Adrenal gland (tissue), 12 donors: ENCODE data around the gene ATXN10. TPM values are rescaled to one million over a fixed set of nuclear protein-coding genes. Genes with fewer than 3 reads are reported as not detected.

Experiments used
- DNase-seq, 7 donors: peaks; one replicate each; pipeline ENCODE4 v3.0.0-alpha.2; 2019 to 2020
- H3K27ac ChIP-seq, 5 donors: fragments of 200-600 bp; sonication (generic) in 4 of 5; 1 replicate in 3 of 5; 2 replicates in 2 of 5; pipeline versions ENCODE4 v1.5.1 to v1.8.0; 2016 to 2020; ENCODE audit warnings: mild to moderate bottlenecking in 1 of 5
- H3K27me3 ChIP-seq: fragments of 200-600 bp; 2 replicates; pipeline ENCODE4 v1.8.0; 2021
- H3K36me3 ChIP-seq, 2 donors: fragments of 200-600 bp; replicated peaks in 1 of 2; 1 replicate in 1 of 2; 2 replicates in 1 of 2; pipeline versions ENCODE4 v1.5.1 to v1.8.0; 2018 to 2022
- H3K4me1 ChIP-seq, 2 donors: fragments of 200-600 bp; replicated peaks in 1 of 2; 1 replicate in 1 of 2; 2 replicates in 1 of 2; pipeline versions ENCODE4 v1.5.1 to v1.8.0; 2018 to 2021
- H3K4me3 ChIP-seq, 4 donors: fragments of 200-600 bp; sonication (generic) in 3 of 4; one replicate each; pipeline ENCODE4 v1.5.1; 2016 to 2018
- H3K9me3 ChIP-seq, 3 donors: fragments of 200-600 bp; sonication (generic) in 1 of 3; replicated peaks in 1 of 3; 1 replicate in 2 of 3; 2 replicates in 1 of 3; pipeline versions ENCODE4 v1.5.1 to v1.8.0; 2016 to 2021
- POLR2A ChIP-seq, 2 donors: fragments of 450-650 bp; IDR thresholded peaks; one replicate each; pipeline ENCODE4 v1.6.1; 2017; ENCODE audit warnings: antibody characterized with exemption in 2 of 2, mild to moderate bottlenecking in 2 of 2, moderate library complexity in 1 of 2
- WGBS, 4 donors: extraction: QIAGEN DNeasy Blood & Tissue Kit in 2 of 4; methylation state at CpG; one replicate each; pipeline versions ENCODE4 v1.1.5 to v1.1.7; 2013 to 2017; 5-methylcytosine and 5-hydroxymethylcytosine counted together
- intact Hi-C, 2 donors: fragments of 100-400 bp; cut with DNase I; formaldehyde crosslinking; loops; one replicate each; pipeline versions ENCODE4 v1.14.1 to v1.15.0; 2022 to 2023
- polyA plus RNA-seq, 3 donors: library from polyadenylated mRNA; stranded (reverse); fragments of 200-250 nt in 2 of 3; fragments of 350-450 nt in 1 of 3; fragmentation: Illumina TruSeq in 1 of 3; extraction: RNeasy Lipid Tissue Mini Kit (QIAGEN cat#74804) in 1 of 3; gene quantifications; one replicate each; pipeline ENCODE4 v1.2.3, GENCODE V29; 2013 to 2014
- total RNA-seq, 9 donors: library from RNA; depleted of rRNA in 4 of 9; stranded (reverse); fragments of >200 nt in 4 of 9; fragments of 120-200 nt in 1 of 9; fragmentation: NEBNext Ultra II Directional in 1 of 9; extraction: Animal tissue kit (Norgen Biotek cat#: 25700) in 1 of 9; gene quantifications; one replicate each; pipeline versions ENCODE4 v1.1.0 to v1.2.4, GENCODE V29; 2013 to 2023
- TF ChIP-seq, protein P1 (sequence below), 6 experiments: fragments of 450-650 bp in 4 of 6; fragments of 200-600 bp in 2 of 6; sonication (generic) in 1 of 6; IDR thresholded peaks; 1 replicate in 5 of 6; 2 replicates in 1 of 6; pipeline versions ENCODE4 v1.5.1 to v1.8.0; 2016 to 2021; ENCODE audit warnings: antibody characterized with exemption in 6 of 6, mild to moderate bottlenecking in 2 of 6, moderate library complexity in 1 of 6
- donor health status: healthy with polysubstance abuse.
- donor health status: Bipolar disorder and iron deficiency.
- donor health status: DM: yes; HTN: yes; CAD: no.
- donor health status: DM: no; HTN: no; CAD: no.
- donor health status: DM: no; HTN: no; CAD: no.
- donor health status: DM: yes; HTN: yes; CAD: no.

Gene ATXN10
- total and polyA plus RNA-seq, 12 donors, result 21.2 to 306 (median 165) TPM

DNA sequence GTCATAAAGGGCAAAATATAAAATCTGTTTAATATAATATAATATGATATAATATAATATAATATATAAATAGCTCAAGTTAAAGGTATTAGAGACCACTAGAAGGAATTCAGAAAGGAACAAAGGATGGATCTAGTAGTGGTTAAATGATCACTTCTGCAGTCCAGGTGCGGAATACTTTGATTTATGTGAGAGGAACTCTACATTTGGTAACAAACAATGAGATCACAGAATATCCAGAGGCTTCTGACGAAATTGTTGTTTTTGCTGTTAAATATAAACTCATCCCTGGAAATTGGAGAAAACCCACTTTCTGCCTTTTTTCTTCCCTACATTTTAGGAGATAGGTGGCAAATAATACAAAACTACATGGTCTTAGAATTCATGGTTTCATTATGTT, 36.0 kb downstream of the ATXN10 start:
- Histone ChIP-seq H3K4me1 (peaks cover 13 to 29% of the 10 kb centered on the region in 2 donors), H3K4me3 (no peak overlapping the region), H3K27me3 (no peaks in the 10 kb centered on the region), H3K36me3 (peaks cover 0 to 13% of the 10 kb centered on the region in 2 donors), H3K27ac (no peak overlapping the region), H3K9me3 (no peaks in the 10 kb centered on the region)
- no peak for DNase-seq
- intact Hi-C loops, result no loop called here
- no peak for TF ChIP-seq POLR2A (IDR thresholded peaks at IDR 0.05)
- TF ChIP-seq, protein P1, sequence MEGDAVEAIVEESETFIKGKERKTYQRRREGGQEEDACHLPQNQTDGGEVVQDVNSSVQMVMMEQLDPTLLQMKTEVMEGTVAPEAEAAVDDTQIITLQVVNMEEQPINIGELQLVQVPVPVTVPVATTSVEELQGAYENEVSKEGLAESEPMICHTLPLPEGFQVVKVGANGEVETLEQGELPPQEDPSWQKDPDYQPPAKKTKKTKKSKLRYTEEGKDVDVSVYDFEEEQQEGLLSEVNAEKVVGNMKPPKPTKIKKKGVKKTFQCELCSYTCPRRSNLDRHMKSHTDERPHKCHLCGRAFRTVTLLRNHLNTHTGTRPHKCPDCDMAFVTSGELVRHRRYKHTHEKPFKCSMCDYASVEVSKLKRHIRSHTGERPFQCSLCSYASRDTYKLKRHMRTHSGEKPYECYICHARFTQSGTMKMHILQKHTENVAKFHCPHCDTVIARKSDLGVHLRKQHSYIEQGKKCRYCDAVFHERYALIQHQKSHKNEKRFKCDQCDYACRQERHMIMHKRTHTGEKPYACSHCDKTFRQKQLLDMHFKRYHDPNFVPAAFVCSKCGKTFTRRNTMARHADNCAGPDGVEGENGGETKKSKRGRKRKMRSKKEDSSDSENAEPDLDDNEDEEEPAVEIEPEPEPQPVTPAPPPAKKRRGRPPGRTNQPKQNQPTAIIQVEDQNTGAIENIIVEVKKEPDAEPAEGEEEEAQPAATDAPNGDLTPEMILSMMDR (IDR thresholded peaks at IDR 0.05), result no peak
- WGBS, 4 donors, result 86 to 93% (median 89%) methylated on average over 2 of the region's 2 CpGs

GRCh38 chr22:45708145-45708544, 36.5 kb downstream of the ATXN10 start:
- 76 to 90% (median 84%) methylated on average over 2 of the region's 2 CpGs for WGBS, 4 donors
- intact Hi-C loops, result no loop called here
- Histone ChIP-seq H3K27me3 (no peaks in the 10 kb centered on the region), H3K4me1 (peaks cover 13 to 29% of the 10 kb centered on the region in 2 donors), H3K4me3 (no peak overlapping the region), H3K9me3 (no peaks in the 10 kb centered on the region), H3K27ac (no peak overlapping the region), H3K36me3 (peaks cover 0 to 8% of the 10 kb centered on the region in 2 donors)
- no peak for DNase-seq
- no peak for TF ChIP-seq POLR2A (IDR thresholded peaks at IDR 0.05)
- TF ChIP-seq, protein P1 (IDR thresholded peaks at IDR 0.05), result no peak

DNA sequence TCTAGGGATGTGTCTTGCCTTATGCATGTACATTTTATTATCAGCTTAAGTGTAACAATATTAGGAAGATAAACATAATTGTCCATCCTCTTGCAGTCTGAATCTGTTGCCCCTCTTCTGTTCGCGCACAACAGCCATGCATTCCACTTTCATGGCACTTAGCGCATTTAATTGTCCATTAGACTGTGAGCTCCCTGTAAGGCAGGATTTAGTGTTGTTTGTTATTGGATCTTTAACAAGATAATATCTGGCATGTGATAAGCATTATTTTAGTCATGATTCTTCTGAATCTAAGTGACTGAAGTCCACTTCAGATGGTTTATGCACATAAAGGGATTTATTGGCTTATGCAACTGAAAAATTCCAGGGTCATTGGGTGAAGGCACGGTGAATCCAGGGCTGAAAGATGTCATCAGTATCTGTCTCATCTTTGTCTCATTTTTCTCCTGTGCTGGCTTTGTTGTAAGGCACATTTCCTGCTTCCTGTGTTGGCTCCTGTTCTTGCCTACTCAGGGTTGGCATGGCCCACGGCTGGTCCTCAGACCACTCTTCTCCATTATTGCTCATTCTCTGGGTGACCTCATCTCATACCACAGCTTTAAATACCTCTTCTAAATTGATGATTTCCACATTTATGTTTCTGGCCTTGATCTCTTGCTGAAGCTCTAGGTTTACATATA, 37.6 kb downstream of the ATXN10 start:
- intact Hi-C loops, result no loop called here

GRCh38 chr22:45709866-45710265, 38.2 kb downstream of the ATXN10 start:
- intact Hi-C loops, result no loop called here
- Histone ChIP-seq H3K9me3 (no peaks in the 10 kb centered on the region), H3K4me1 (peaks cover 13 to 29% of the 10 kb centered on the region in 2 donors), H3K4me3 (no peak overlapping the region), H3K27ac (peak overlapping the region; percentile 5 to 60 (median 43)), H3K27me3 (no peaks in the 10 kb centered on the region), H3K36me3 (no peaks in the 10 kb centered on the region)
- TF ChIP-seq, protein P1 (IDR thresholded peaks at IDR 0.05), result no peak
- TF ChIP-seq POLR2A (IDR thresholded peaks at IDR 0.05), result no peak
- 52 to 67% (median 60%) methylated on average over 2 of the region's 2 CpGs for WGBS, 4 donors
- peak in 1 of 7 donors; percentile 18 for DNase-seq

More for the DNA sequence above, 37.6 kb downstream of the ATXN10 start:
- Histone ChIP-seq H3K27ac (peak overlapping the region; percentile 5 to 60 (median 43)), H3K9me3 (no peaks in the 10 kb centered on the region), H3K36me3 (no peaks in the 10 kb centered on the region), H3K4me3 (no peak overlapping the region), H3K4me1 (peaks cover 13 to 29% of the 10 kb centered on the region in 2 donors), H3K27me3 (no peaks in the 10 kb centered on the region)
- 58 to 63% (median 61%) methylated on average over 5 of the region's 5 CpGs for WGBS, 4 donors
- no peak for TF ChIP-seq POLR2A (IDR thresholded peaks at IDR 0.05)
- TF ChIP-seq, protein P1 (IDR thresholded peaks at IDR 0.05), result no peak
- peak in 6 of 7 donors; percentile 29 to 60 (median 46) for DNase-seq
